Activated naive CD4-positive, alpha-beta T cell treated with anti-CD3 and anti-CD28 coated beads, Interleukin-2, amount 50 U/mL, for 24 hours (primary cell): ENCODE data around the gene SPDYE18.
"Not testable (repeated sequence)": the region's sequence is repeated elsewhere in the genome, so short reads cannot be mapped to it uniquely, and the experiment has no call there.

Source experiments
- H3K27ac Mint-ChIP-seq: one replicate; pipeline ENCODE4 v1.8.0; 2021; ENCODE audit warnings: mild to moderate bottlenecking, mixed read lengths
- H3K27me3 Mint-ChIP-seq: one replicate; pipeline ENCODE4 v1.8.0; 2021; ENCODE audit warnings: mixed read lengths
- H3K36me3 Mint-ChIP-seq: one replicate; pipeline ENCODE4 v1.8.0; 2021; ENCODE audit warnings: mixed read lengths
- H3K4me1 Mint-ChIP-seq: one replicate; pipeline ENCODE4 v1.8.0; 2021; ENCODE audit warnings: mixed read lengths
- H3K4me3 Mint-ChIP-seq: one replicate; pipeline ENCODE4 v1.8.0; 2021; ENCODE audit warnings: mild to moderate bottlenecking, mixed read lengths
- H3K9me3 Mint-ChIP-seq: one replicate; pipeline ENCODE4 v1.8.0; 2021; ENCODE audit warnings: mixed read lengths

SPDYE18 gene, protein sequence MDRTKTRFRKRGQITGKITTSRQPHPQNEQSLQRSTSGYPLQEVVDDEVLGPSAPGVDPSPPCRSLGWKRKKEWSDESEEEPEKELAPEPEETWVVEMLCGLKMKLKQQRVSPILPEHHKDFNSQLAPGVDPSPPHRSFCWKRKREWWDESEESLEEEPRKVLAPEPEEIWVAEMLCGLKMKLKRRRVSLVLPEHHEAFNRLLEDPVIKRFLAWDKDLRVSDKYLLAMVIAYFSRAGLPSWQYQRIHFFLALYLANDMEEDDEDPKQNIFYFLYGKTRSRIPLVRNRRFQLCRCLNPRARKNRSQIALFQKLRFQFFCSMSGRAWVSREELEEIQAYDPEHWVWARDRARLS

DNA sequence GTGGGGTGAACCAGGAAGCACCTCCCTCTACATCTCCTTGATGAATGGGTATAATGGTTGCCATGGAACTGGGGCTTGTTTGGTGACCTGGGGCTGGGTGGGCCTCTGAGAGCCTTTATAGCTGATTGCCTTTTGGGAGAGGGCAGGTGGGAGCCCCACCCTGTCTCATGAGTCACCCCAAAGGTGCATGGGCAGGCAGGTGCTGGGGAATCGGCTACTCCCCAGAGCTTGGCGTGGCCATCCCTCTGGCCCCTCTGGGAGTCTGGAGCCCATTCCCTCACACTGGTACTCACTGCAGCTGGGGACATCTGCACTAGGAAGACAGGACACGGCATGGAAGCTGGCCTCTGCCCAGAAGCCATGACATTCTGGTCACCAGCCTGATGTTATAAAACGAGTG, at the start of gene SPDYE18:
Gene SPDYE18, minus strand, starts transcription at position 2 of the 400 bp plus-strand sequence. CDS start 2,046 bp downstream, outside the sequence.
- H3K36me3 Mint-ChIP-seq, H3K27me3 Mint-ChIP-seq, H3K4me1 Mint-ChIP-seq, H3K27ac Mint-ChIP-seq, H3K4me3 Mint-ChIP-seq, H3K9me3 Mint-ChIP-seq: not testable (repeated sequence)

DNA sequence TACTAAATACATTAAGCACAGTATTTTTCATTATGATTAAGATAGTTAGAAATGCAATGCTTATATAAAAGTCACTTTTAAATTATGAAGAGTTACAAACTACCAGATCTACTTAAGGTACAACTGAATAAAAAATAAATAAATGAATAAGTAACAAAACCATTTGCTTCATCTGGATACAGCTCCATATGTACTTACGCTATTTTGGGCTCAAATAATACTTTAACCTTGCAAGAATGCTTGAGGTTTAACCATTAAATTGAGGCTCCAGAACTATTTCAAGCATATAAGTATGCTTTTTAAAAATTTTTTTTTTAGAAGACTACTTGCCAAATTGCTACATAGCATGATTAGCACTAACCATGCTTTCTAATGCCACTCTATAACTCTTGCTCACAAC, 46.0 kb upstream of the SPDYE18 start:
- H3K36me3 Mint-ChIP-seq, H3K9me3 Mint-ChIP-seq, H3K27ac Mint-ChIP-seq, H3K27me3 Mint-ChIP-seq, H3K4me3 Mint-ChIP-seq, H3K4me1 Mint-ChIP-seq: not testable (repeated sequence)

DNA sequence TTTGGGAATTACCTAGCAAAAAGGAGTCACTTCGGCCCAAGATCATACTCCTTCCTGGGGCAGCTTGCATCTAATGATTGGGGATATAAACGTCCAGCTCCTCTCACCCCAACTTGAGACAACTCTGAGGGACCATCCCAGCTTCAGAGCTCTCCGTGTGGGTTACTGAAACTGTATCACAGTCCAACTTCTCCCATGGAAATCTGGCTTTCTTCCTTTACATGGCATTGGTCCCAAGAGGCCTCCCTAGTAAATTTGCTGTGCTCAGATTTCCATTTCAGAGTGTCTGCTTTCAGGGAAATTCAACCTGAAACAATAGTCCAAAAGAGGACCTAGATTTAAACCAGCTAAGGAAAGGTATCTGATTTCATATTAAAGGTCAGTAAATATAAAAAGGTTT, 45.3 kb upstream of the SPDYE18 start:
- not testable (repeated sequence) for H3K36me3 Mint-ChIP-seq, H3K4me1 Mint-ChIP-seq, H3K27me3 Mint-ChIP-seq, H3K27ac Mint-ChIP-seq, H3K4me3 Mint-ChIP-seq, H3K9me3 Mint-ChIP-seq

DNA sequence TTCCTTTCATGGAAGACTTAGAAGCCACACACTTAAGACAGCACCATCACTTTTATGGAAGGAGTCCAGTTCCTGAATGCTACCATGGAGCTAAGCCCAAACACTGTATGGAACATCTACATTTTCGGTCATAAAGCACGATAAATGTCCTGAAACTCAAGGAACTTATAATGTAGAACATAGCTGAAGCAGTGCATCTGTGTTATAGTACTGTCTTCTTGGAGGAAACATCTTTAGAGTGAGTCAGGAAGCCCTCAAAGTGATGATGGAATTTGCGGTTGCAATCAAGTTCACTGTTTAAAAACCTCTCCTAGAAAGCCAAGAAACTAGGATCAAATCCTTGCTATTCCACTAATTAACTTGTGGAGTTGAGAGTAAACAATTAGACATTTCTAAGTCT, 43.5 kb upstream of the SPDYE18 start:
- not testable (repeated sequence) for H3K27ac Mint-ChIP-seq, H3K36me3 Mint-ChIP-seq, H3K9me3 Mint-ChIP-seq, H3K4me1 Mint-ChIP-seq, H3K27me3 Mint-ChIP-seq, H3K4me3 Mint-ChIP-seq

DNA sequence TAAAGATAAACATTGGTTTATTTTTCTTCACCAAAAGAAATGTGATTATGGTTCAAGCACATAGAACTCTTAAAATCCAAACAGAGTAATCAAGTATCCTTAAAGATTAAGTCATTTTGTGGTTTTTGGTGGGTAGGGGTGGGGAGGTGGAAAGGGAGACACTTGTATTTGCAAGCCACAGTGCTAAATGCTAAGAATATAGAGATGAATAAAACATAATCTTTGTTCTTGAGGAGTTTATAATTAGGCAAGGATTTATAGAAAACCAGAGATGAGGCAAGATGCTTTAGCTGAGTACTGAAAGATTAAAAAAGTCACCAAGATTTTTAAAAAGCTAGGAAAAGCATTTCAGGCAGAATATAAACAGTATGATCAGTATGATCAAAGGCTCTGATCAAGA, 40.3 kb upstream of the SPDYE18 start:
- not testable (repeated sequence) for H3K4me1 Mint-ChIP-seq, H3K27me3 Mint-ChIP-seq, H3K9me3 Mint-ChIP-seq, H3K4me3 Mint-ChIP-seq, H3K36me3 Mint-ChIP-seq, H3K27ac Mint-ChIP-seq

DNA sequence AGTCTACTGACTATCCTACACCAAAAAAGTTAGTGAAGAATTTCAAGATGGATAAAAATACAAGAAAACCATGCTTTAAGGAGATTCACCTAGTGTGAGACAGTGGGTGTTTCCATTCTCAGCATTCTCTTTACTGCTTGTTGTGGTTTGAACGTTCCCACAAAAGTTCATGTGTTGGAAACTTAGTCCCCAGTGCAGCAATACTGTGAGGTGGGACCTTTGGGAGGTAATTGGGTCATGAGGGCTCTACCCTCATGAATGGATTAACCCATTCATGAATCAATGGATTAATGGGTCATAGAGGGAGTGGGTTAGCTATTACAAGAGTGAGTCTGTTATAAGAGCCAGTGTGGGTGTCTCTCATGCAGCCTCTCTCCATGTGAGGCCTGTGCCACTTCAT, 38.8 kb upstream of the SPDYE18 start:
- H3K9me3 Mint-ChIP-seq, H3K36me3 Mint-ChIP-seq, H3K27me3 Mint-ChIP-seq, H3K27ac Mint-ChIP-seq, H3K4me1 Mint-ChIP-seq, H3K4me3 Mint-ChIP-seq: not testable (repeated sequence)

DNA sequence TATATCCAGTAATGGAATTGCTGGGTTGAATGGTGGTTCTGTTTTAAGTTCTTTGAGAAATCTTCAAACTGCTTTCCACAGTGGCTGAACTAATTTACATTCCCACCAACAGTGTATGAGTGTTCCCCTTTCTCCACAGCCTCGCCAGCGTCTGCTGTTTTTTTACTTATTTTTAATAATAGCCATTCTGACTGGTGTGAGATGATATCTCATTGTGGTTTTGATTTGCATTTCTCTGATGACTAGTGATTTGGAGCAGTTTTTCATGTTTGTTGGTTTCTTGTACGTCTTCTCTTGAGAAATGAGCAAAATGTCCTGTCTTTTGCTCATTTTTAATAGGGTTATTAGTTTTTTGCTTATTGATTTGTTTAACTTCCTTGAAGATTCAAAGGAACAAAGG, 38.1 kb upstream of the SPDYE18 start:
- not testable (repeated sequence) for H3K9me3 Mint-ChIP-seq

DNA sequence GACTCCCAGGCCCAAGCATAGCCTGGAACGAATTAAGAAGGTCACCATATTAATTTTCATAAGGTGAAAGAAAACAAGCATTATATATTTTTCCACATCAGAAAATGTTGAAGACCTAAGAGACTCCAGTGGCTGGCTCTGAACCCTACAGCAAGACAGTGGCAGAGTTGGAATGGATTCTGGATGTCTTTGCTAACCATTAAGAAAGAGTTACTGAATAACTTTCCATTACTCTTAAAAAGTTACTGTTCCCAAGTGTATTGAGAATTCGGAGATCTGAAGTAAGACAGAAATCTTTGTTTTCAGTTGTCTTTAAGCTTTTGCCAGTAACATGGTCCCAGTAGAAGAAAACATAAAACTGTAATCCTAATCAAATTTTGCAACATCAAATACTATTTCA, 29.9 kb upstream of the SPDYE18 start:
- H3K4me3 Mint-ChIP-seq, H3K4me1 Mint-ChIP-seq, H3K27me3 Mint-ChIP-seq, H3K36me3 Mint-ChIP-seq, H3K9me3 Mint-ChIP-seq, H3K27ac Mint-ChIP-seq: not testable (repeated sequence)

More for the DNA sequence above, 38.1 kb upstream of the SPDYE18 start:
- not testable (repeated sequence) for H3K27ac Mint-ChIP-seq, H3K4me1 Mint-ChIP-seq, H3K36me3 Mint-ChIP-seq, H3K27me3 Mint-ChIP-seq, H3K4me3 Mint-ChIP-seq

DNA sequence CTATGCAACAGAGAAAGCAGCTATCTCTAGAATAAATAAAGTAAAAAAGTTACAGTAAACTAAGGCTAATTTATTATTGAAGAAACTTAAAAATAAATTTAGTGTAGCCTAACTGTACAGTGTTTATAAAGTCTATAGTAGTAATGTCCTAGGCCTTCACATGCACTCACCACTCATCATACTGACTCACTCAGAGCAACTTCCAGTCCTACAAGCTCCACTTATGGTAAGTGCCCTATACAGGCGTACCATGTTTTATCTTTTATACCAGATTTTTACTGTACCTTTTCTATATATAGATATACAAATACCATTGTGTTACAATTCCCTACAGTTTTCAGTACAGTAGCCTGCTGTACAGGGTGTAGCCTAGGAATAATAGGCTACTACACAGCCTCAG, 19.8 kb upstream of the SPDYE18 start:
- not testable (repeated sequence) for H3K4me1 Mint-ChIP-seq, H3K36me3 Mint-ChIP-seq, H3K4me3 Mint-ChIP-seq, H3K9me3 Mint-ChIP-seq, H3K27me3 Mint-ChIP-seq, H3K27ac Mint-ChIP-seq

DNA sequence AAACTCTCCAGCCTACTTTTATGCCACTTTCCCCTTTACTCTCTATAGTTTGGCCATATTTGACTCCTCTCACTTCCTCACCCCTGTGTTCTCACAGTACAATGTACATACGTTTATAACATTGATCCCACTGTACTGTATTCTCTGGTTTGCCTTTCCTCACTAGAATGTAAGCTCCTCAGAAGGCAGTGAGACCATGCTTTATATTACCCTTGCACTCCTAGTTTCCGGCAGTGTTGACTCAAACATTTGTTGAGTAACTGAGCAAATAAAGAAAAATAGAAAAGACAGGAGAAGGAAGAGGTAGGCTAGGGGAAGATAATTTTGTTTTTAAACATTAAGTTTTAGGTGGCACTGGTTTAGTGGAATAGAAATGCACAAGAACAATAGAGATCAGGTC, 17.9 kb upstream of the SPDYE18 start:
- not testable (repeated sequence) for H3K27me3 Mint-ChIP-seq, H3K9me3 Mint-ChIP-seq, H3K4me3 Mint-ChIP-seq, H3K4me1 Mint-ChIP-seq, H3K27ac Mint-ChIP-seq
- H3K36me3 Mint-ChIP-seq: peaks cover 14% of the 10 kb centered on the region

DNA sequence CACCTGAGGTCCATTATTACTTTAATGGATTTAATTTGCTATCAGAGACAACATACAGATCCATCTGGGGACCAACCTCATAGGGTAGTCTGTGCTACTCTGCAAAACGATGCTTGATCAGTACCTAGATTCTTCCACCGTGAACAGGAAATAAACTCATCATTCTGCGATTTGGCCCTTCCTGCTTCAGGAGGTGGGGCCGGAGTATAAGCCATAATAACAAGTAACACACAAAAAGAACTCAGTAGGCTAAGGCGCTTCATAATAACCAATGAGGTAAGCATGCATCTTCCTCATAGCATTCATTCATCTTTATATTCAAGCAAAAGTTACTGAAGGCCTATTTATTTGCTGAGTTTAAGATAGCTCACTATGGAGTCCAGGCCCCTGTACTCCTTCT, 17.3 kb upstream of the SPDYE18 start:
- not testable (repeated sequence) for H3K4me1 Mint-ChIP-seq, H3K4me3 Mint-ChIP-seq, H3K27me3 Mint-ChIP-seq, H3K9me3 Mint-ChIP-seq, H3K27ac Mint-ChIP-seq
- peaks cover 18% of the 10 kb centered on the region for H3K36me3 Mint-ChIP-seq

DNA sequence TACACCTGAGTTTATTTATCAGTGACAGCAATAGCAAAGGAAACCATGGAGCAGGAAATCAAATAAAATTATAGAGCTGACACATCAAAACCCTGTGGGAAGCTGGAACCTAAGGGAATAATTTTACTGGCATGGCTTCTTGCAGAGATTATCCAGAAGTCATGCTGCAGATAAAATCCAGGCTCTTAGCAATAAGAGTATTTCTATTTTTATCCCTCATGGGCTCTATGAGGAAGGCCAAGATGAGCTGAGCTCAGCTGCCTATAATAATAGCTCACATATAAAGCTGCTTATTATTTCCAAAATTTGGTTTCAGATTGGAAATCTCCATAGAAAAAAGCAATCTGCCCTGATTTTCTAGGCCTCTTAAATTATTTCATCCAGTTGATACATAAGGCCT, 16.8 kb upstream of the SPDYE18 start:
- not testable (repeated sequence) for H3K4me1 Mint-ChIP-seq, H3K27me3 Mint-ChIP-seq, H3K27ac Mint-ChIP-seq, H3K4me3 Mint-ChIP-seq, H3K9me3 Mint-ChIP-seq
- H3K36me3 Mint-ChIP-seq: peaks cover 23% of the 10 kb centered on the region

DNA sequence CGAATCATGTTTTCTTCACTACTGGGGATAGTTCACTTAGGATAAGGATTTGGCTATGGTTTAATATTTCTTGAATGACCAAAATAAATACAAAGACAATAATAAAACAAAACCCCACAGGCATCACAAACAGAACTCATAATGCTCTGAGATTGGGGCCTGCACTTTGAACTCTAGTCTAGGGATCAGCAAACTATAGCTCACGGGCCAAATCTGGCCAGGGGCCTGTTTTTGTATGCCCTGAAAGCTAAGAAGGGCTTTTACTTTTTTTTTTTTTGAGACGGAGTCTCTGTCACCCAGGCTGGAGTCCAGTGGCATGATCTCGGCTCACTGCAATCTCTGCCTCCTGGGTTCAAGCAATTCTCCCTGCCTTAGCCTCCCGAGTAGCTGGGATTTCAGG, 14.7 kb upstream of the SPDYE18 start:
- H3K4me1 Mint-ChIP-seq, H3K27me3 Mint-ChIP-seq, H3K4me3 Mint-ChIP-seq, H3K27ac Mint-ChIP-seq, H3K9me3 Mint-ChIP-seq: not testable (repeated sequence)
- peaks cover 22% of the 10 kb centered on the region for H3K36me3 Mint-ChIP-seq

DNA sequence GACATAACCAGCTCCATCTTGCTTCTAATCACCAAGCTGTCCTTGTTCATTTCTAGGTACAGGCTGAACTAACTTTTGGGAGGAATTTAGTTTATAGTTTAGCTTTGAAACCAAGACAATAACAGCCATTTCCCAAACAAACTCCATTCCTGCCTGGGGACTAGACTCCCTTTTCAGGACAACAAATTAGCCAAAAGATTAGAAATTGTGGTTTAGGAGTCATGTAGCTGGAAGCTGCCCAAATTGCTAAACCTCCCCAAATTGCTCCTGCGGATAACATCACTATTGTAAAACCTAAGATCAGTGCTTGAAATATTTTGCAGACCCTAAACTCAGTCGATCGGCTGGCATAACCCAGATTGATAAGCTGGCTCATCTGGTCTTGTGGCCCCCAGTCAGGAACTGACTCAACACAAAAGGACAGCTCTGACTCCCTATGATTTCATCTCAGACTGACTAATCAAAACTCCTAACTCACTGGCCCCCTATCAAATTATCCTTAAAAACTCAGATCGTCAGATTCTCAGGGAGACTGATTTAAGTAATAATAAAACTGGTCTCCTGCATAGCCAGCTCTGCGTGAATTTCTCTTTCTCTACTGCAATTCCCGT, 12.5 kb upstream of the SPDYE18 start:
- H3K36me3 Mint-ChIP-seq: peaks cover 29% of the 10 kb centered on the region
- not testable (repeated sequence) for H3K4me3 Mint-ChIP-seq, H3K27me3 Mint-ChIP-seq, H3K27ac Mint-ChIP-seq, H3K9me3 Mint-ChIP-seq
- H3K4me1 Mint-ChIP-seq: peaks cover 11% of the 10 kb centered on the region

DNA sequence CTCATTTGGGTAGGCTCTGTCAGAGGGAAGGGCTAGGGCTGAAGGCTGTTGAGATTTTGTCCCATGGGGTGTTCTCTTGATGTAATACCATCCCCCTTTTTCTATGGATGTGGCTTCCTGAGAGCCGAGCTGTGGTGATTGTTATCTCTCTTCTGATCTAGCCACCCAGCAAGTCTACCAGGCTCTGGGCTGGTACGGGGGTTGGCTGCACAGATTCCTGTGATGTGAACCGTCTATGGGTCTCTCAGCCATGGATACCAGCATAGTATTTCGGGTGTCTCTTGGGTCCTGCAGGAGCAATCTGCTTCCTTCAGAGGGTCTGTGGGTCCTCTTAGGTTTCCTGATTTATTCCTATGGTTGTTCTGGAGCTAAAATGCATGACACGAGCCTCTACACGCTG, 8.8 kb upstream of the SPDYE18 start:
- not testable (repeated sequence) for H3K27ac Mint-ChIP-seq, H3K9me3 Mint-ChIP-seq, H3K27me3 Mint-ChIP-seq, H3K4me3 Mint-ChIP-seq
- H3K36me3 Mint-ChIP-seq: peaks cover 27% of the 10 kb centered on the region
- peaks cover 32% of the 10 kb centered on the region for H3K4me1 Mint-ChIP-seq

DNA sequence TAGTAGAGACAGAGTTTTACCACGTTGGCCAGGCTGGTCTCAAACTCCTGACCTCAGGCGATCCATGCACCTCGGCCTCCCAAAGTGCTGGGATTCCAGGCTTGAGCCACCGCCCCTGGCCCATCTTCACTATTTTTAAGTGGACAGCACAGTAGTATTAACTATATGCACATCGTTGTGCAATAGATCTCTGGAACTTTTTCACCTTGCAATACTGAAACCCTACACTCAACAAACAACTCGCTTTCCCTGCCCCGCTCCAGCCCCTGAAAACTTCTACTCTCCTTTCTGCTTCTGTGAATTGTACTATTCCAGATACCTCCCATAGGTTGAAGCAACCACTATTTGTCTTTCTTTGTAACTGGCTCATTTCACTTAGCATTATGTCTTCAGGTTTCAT, 3.5 kb upstream of the SPDYE18 start:
- H3K9me3 Mint-ChIP-seq, H3K27ac Mint-ChIP-seq: not testable (repeated sequence)
- H3K36me3 Mint-ChIP-seq: peaks cover 11% of the 10 kb centered on the region

DNA sequence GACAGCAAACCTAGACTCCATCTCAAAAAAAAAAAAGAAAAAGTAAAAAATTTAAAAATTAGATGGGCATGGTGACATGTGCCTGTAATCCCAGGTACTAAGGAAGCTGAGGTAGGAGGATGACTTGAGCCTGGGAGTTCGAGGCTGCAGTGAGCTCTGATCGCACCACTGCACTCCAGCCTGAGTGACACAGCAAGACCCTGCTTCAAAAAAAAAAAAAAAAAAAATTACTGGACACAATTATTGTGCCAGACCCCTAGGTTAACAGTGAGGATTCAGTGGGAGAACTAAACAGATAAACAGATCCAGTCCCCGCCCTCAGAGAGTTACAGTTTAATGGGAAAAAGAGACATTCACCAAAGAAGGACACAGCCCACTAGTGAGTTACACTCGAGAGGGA, 1.4 kb upstream of the SPDYE18 start:
- not testable (repeated sequence) for H3K36me3 Mint-ChIP-seq, H3K27me3 Mint-ChIP-seq, H3K9me3 Mint-ChIP-seq, H3K4me3 Mint-ChIP-seq, H3K4me1 Mint-ChIP-seq, H3K27ac Mint-ChIP-seq

More for the DNA sequence above, 3.5 kb upstream of the SPDYE18 start:
- H3K27me3 Mint-ChIP-seq, H3K4me3 Mint-ChIP-seq: not testable (repeated sequence)
- peaks cover 31% of the 10 kb centered on the region for H3K4me1 Mint-ChIP-seq
